GM21576 (cell line): ENCODE results near the gene KLF9.

Source experiments
- ATAC-seq: cut with Tn5 transposase; IDR thresholded peaks from one replicate; pipeline ENCODE4 v1.9.1; 2021; ENCODE audit warnings: mild to moderate bottlenecking, moderate library complexity; ENCODE audit not compliant: unreplicated experiment

KLF9 gene

GRCh38 chr9:70422371-70423043, 8.1 kb upstream of the KLF9 start:
- ATAC-seq: no peak

GRCh38 chr9:70421272-70422180, 7.1 kb upstream of the KLF9 start:
- no peak for ATAC-seq

GRCh38 chr9:70420441-70421271, 6.2 kb upstream of the KLF9 start:
- peak; percentile 12 for ATAC-seq

GRCh38 chr9:70419556-70420440, 5.3 kb upstream of the KLF9 start:
- ATAC-seq: peak; percentile 51

- peak; percentile 38 for ATAC-seq
Measured at GRCh38 chr9:70418822-70419555, 4.5 kb upstream of the KLF9 start.

GRCh38 chr9:70415476-70415875, 1.0 kb upstream of the KLF9 start:
- ATAC-seq: no peak

- no peak for ATAC-seq
Measured at GRCh38 chr9:70415041-70415440, 584 bp upstream of the KLF9 start.

- ATAC-seq: peak; percentile 21
Measured at GRCh38 chr9:70413464-70413798, 1.0 kb downstream of the KLF9 start.

GRCh38 chr9:70412832-70413463, 1.5 kb downstream of the KLF9 start:
- no peak for ATAC-seq

GRCh38 chr9:70411930-70412831, 2.3 kb downstream of the KLF9 start:
- ATAC-seq: no peak

- no peak for ATAC-seq
Measured at GRCh38 chr9:70411121-70411929, 3.1 kb downstream of the KLF9 start.

- ATAC-seq: no peak
Measured at GRCh38 chr9:70410368-70410767, 4.1 kb downstream of the KLF9 start.

GRCh38 chr9:70409800-70410199, 4.7 kb downstream of the KLF9 start:
- ATAC-seq: no peak

- no peak for ATAC-seq
Measured at GRCh38 chr9:70409280-70409679, 5.2 kb downstream of the KLF9 start.

- no peak for ATAC-seq
Measured at GRCh38 chr9:70408393-70409040, 5.9 kb downstream of the KLF9 start.

- ATAC-seq: no peak
Measured at GRCh38 chr9:70407081-70407503, 7.4 kb downstream of the KLF9 start.

- peak; percentile 73 for ATAC-seq
Measured at GRCh38 chr9:70406434-70406862, 8.0 kb downstream of the KLF9 start.
